ENCODE data around the gene USP28.

The USP28 gene

GRCh38 chr11:113877670-113878055, 2.3 kb upstream of the USP28 start:
- ChIA-PET CTCF (no interaction called here), POLR2A (no interaction called here)
- no peak for TF ChIP-seq CTCF (IDR thresholded peaks at IDR 0.05; ENCODE audit: control extremely low read depth, extremely low read depth, low read depth, missing control alignments)

GRCh38 chr11:113876798-113877669, 1.7 kb upstream of the USP28 start:
- no peak for DNase-seq (ENCODE audit: extremely low spot score)
- ChIA-PET CTCF (no interaction called here), POLR2A (no interaction called here)
- TF ChIP-seq CTCF (IDR thresholded peaks at IDR 0.05; ENCODE audit: control extremely low read depth, extremely low read depth, low read depth, missing control alignments), result no peak

More at GRCh38 chr11:113877670-113878055, 2.3 kb upstream of the USP28 start:
- DNase-seq (ENCODE audit: extremely low spot score), result no peak

- no peak for TF ChIP-seq CTCF (IDR thresholded peaks at IDR 0.05; ENCODE audit: control extremely low read depth, extremely low read depth, low read depth, missing control alignments)
- POLR2A ChIA-PET, result interaction anchor here (0.5 kb wide), 1 partner anchor 12 kb away, joined by 6 read pairs; no protein-coding TSS in a partner anchor
- no peak for DNase-seq (ENCODE audit: extremely low spot score)
- CTCF ChIA-PET, result interaction anchor here (1.3 kb wide), 1 partner anchor 385 kb away, joined by 5 read pairs; no protein-coding TSS in a partner anchor
Observed at GRCh38 chr11:113876074-113876797, 864 bp upstream of the USP28 start.

GRCh38 chr11:113874581-113875233, 665 bp downstream of the USP28 start:
- no peak for DNase-seq (ENCODE audit: extremely low spot score)
- no peak for TF ChIP-seq CTCF (IDR thresholded peaks at IDR 0.05; ENCODE audit: control extremely low read depth, extremely low read depth, low read depth, missing control alignments)
- CTCF ChIA-PET, result interaction anchor here (1.4 to 1.6 kb wide), 2 partner anchors 15 to 22 kb away, joined by 3 read pairs; no protein-coding TSS in a partner anchor
- POLR2A ChIA-PET, result no interaction called here

- TF ChIP-seq CTCF (IDR thresholded peaks at IDR 0.05; ENCODE audit: control extremely low read depth, extremely low read depth, low read depth, missing control alignments), result no peak
- POLR2A ChIA-PET, result no interaction called here
- CTCF ChIA-PET, result interaction anchor here (1.4 to 1.6 kb wide), 3 partner anchors 15 to 25 kb away, joined by 3 read pairs; no protein-coding TSS in a partner anchor
- DNase-seq (ENCODE audit: extremely low spot score), result no peak
Observed at GRCh38 chr11:113874096-113874495, 1.3 kb downstream of the USP28 start.

- ChIA-PET CTCF (interaction anchor here (1.0 to 1.6 kb wide), 3 partner anchors 14 to 66 kb away, joined by 3 to 4 read pairs (median 3); no protein-coding TSS in a partner anchor), POLR2A (no interaction called here)
- DNase-seq (ENCODE audit: extremely low spot score), result no peak
- no peak for TF ChIP-seq CTCF (IDR thresholded peaks at IDR 0.05; ENCODE audit: control extremely low read depth, extremely low read depth, low read depth, missing control alignments)
Observed at GRCh38 chr11:113873236-113873626, 2.1 kb downstream of the USP28 start.
